Measurements from ENCODE around the gene PLXNA4. TPM values are rescaled to one million over a fixed set of nuclear protein-coding genes. Genes with fewer than 3 reads are reported as not detected.

PLXNA4 gene
- total RNA-seq, 1 experiment from 2014 or later = 0.11 TPM

DNA sequence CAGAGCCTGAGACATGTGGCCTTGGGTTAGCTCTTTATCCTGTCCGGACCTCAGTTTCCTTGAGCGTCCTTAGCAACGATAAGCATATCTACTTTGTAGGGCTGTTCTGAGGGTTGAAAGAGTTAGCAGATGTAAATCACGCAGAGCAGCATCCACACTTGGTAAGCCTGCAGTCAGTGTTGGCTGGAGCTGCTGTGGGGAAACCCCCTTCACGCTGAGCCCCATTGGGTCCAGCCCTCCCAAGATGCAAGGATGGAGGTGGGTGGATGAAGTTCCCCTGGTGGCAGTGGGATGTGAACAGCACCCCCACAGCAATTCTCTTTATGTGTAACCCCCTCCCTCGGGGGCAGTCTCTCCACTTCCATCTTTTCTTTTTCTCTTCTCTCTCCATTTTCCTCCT, 109.9 kb downstream of the PLXNA4 start:
- no peak for DNase-seq (ENCODE audit: low spot score)
- POLR2A ChIA-PET (ENCODE audit: low non-redundant PET) = no interaction called here
- H3K4me3 ChIP-seq (ENCODE audit: low read depth, low read length, poor library complexity, severe bottlenecking) = no peak overlapping the region
- no peaks in the 10 kb centered on the region for H3K4me1 ChIP-seq (ENCODE audit: insufficient read depth, low read length, poor library complexity, severe bottlenecking)
- TF ChIP-seq CTCF (conservative IDR thresholded peaks at IDR 0.05; ENCODE audit: low read depth, low read length) (no peak), EZH2 (IDR thresholded peaks at IDR 0.05; ENCODE audit: borderline replicate concordance, low read depth, low read length, poor library complexity, severe bottlenecking) (no peak)
- H3K27ac ChIP-seq (ENCODE audit: low read depth, low read length, poor library complexity, severe bottlenecking) = no peak overlapping the region
- peaks cover 9% of the 10 kb centered on the region for H3K27me3 ChIP-seq (replicated peaks; ENCODE audit: insufficient read depth, low read depth, low read length, poor library complexity)
- CTCF ChIA-PET = no interaction called here
- intact Hi-C loops (cut with micrococcal nuclease; ENCODE audit: unreplicated experiment) = no loop called here
- H3K36me3 ChIP-seq (ENCODE audit: insufficient read depth, low read length, poor library complexity, severe bottlenecking) = no peaks in the 10 kb centered on the region
- no peaks in the 10 kb centered on the region for H3K9me3 ChIP-seq (ENCODE audit: low read depth, low read length, poor library complexity, severe bottlenecking)
- no TSS peak for BruUV-seq (replicated peaks)

DNA sequence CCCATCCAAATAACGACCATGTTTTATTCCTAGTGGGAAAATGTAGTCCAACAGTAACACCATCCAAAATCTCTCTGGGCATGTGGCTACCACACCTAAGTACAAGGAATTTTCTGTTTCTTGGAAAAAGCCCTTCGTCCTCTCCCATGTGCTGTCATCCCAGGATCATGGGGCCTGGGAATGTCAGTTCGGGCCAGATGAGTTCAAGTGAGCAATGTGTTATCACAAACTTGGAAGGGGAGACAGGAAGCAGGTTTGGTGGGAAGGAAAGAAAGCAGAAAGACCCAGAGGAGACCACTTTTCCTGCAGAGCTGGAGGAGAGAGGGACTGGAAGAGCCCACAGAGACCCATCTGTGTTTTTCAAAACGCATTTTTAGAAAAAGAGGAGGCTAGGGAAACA, 110.8 kb downstream of the PLXNA4 start:
- TF ChIP-seq EZH2 (IDR thresholded peaks at IDR 0.05; ENCODE audit: borderline replicate concordance, low read depth, low read length, poor library complexity, severe bottlenecking) (no peak), CTCF (conservative IDR thresholded peaks at IDR 0.05; ENCODE audit: low read depth, low read length) (no peak)
- H3K36me3 ChIP-seq (ENCODE audit: insufficient read depth, low read length, poor library complexity, severe bottlenecking) = no peaks in the 10 kb centered on the region
- no peak overlapping the region for H3K4me3 ChIP-seq (ENCODE audit: low read depth, low read length, poor library complexity, severe bottlenecking)
- no peaks in the 10 kb centered on the region for H3K4me1 ChIP-seq (ENCODE audit: insufficient read depth, low read length, poor library complexity, severe bottlenecking)
- CTCF ChIA-PET = no interaction called here
- POLR2A ChIA-PET (ENCODE audit: low non-redundant PET) = no interaction called here
- intact Hi-C loops (cut with micrococcal nuclease; ENCODE audit: unreplicated experiment) = no loop called here
- H3K27ac ChIP-seq (ENCODE audit: low read depth, low read length, poor library complexity, severe bottlenecking) = no peak overlapping the region
- H3K27me3 ChIP-seq (replicated peaks; ENCODE audit: insufficient read depth, low read depth, low read length, poor library complexity) = peaks cover 10% of the 10 kb centered on the region
- DNase-seq (ENCODE audit: low spot score) = no peak
- no TSS peak for BruUV-seq (replicated peaks)
- H3K9me3 ChIP-seq (ENCODE audit: low read depth, low read length, poor library complexity, severe bottlenecking) = no peaks in the 10 kb centered on the region

DNA sequence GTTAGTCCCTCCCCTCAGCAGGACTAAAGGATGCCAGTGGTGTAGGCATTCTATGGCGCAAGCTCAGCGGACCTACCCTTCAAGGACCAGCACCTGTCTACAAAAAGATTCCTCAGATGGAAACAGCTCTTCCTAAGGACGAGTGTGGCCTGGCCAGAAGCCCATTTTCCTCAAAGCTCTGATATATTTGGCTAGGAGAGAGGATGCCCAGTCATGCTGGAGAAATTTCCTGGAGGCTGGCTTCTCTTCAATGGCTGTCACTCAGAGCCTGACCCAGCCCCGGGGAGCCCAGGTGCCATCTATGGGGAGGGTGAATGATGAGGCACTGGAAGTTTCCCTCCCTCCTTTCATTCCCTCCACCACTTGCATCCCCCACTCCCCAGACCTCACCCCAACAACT, 111.5 kb downstream of the PLXNA4 start:
- no TSS peak for BruUV-seq (replicated peaks)
- intact Hi-C loops (cut with micrococcal nuclease; ENCODE audit: unreplicated experiment) = no loop called here

More for the DNA sequence above, 111.5 kb downstream of the PLXNA4 start:
- DNase-seq (ENCODE audit: low spot score) = no peak
- no peak overlapping the region for H3K4me3 ChIP-seq (ENCODE audit: low read depth, low read length, poor library complexity, severe bottlenecking)
- no peaks in the 10 kb centered on the region for H3K36me3 ChIP-seq (ENCODE audit: insufficient read depth, low read length, poor library complexity, severe bottlenecking)
- no peak overlapping the region for H3K27ac ChIP-seq (ENCODE audit: low read depth, low read length, poor library complexity, severe bottlenecking)
- H3K9me3 ChIP-seq (ENCODE audit: low read depth, low read length, poor library complexity, severe bottlenecking) = no peaks in the 10 kb centered on the region
- peaks cover 10% of the 10 kb centered on the region for H3K27me3 ChIP-seq (replicated peaks; ENCODE audit: insufficient read depth, low read depth, low read length, poor library complexity)
- ChIA-PET CTCF (no interaction called here), POLR2A (ENCODE audit: low non-redundant PET) (no interaction called here)
- no peak for TF ChIP-seq CTCF (conservative IDR thresholded peaks at IDR 0.05; ENCODE audit: low read depth, low read length)
- H3K4me1 ChIP-seq (ENCODE audit: insufficient read depth, low read length, poor library complexity, severe bottlenecking) = no peaks in the 10 kb centered on the region

All from A673 (cell line).